HG02642 (cell line): Measurements from ENCODE around the gene PIK3R5.

Experiments used
- ATAC-seq: cut with Tn5 transposase; IDR thresholded peaks from one replicate; pipeline ENCODE4 v1.9.1; 2021; ENCODE audit warnings: mild to moderate bottlenecking; ENCODE audit not compliant: unreplicated experiment, poor library complexity

The PIK3R5 gene

GRCh38 chr17:8837563-8838075 lies 127.9 kb downstream of the PIK3R5 start:
- no peak for ATAC-seq

- ATAC-seq = no peak
Measured at GRCh38 chr17:8836821-8837562, 128.5 kb downstream of the PIK3R5 start.

- no peak for ATAC-seq
Measured at GRCh38 chr17:8835631-8836364, 129.7 kb downstream of the PIK3R5 start.

GRCh38 chr17:8835106-8835505 lies 130.4 kb downstream of the PIK3R5 start:
- no peak for ATAC-seq

- ATAC-seq = no peak
Measured at GRCh38 chr17:8832711-8833352, 132.7 kb downstream of the PIK3R5 start.

- ATAC-seq = no peak
Measured at GRCh38 chr17:8831234-8831849, 134.2 kb downstream of the PIK3R5 start.

GRCh38 chr17:8830141-8830540 lies 135.4 kb downstream of the PIK3R5 start:
- no peak for ATAC-seq

GRCh38 chr17:8829036-8829941 lies 136.2 kb downstream of the PIK3R5 start:
- no peak for ATAC-seq
